H1 (cell line): ENCODE data around the gene STK31. TPM values are rescaled to one million over a fixed set of nuclear protein-coding genes. Genes with fewer than 3 reads are reported as not detected.

ENCODE experiments used
- CTCF ChIA-PET: fragments of 300-600 bp; sonication (Branson Sonifier 250); formaldehyde crosslinking; loops from one replicate; lab custom pipeline; 2021; ENCODE audit not compliant: partially characterized antibody; lab: Charles Lee
- POLR2A ChIA-PET: fragments of 300-600 bp; sonication (Branson Sonifier 250); formaldehyde crosslinking; loops from one replicate; lab custom pipeline; 2021; ENCODE audit warnings: inconsistent platforms; ENCODE audit not compliant: partially characterized antibody; lab: Charles Lee
- DNase-seq, 2 experiments: peaks; one replicate each; pipeline versions ENCODE4 v3.0.0 to v3.0.0-alpha.2; 2010 to 2022; ENCODE audit warnings: low spot score in 2 of 2, low read depth in 1 of 2, mixed read lengths in 1 of 2
- FAIRE-seq: peaks from 2 replicates; lab custom pipeline; 2011; peaks lifted over from hg19 to GRCh38; lab: Jason Lieb, UNC
- H2AFZ ChIP-seq: 2 replicates; pipeline ENCODE4 v1.8.1; 2012; ENCODE audit warnings: low read length, inconsistent platforms
- H2AK5ac ChIP-seq: 2 replicates; pipeline ENCODE4 v1.6.1; 2013; ENCODE audit warnings: low read depth, low read length
- H2BK120ac ChIP-seq: replicated peaks from 2 replicates; pipeline ENCODE3; 2013; ENCODE audit warnings: low read depth, low read length, inconsistent platforms
- H2BK12ac ChIP-seq: 2 replicates; pipeline ENCODE4 v1.6.1; 2013; ENCODE audit warnings: low read depth, low read length
- H2BK15ac ChIP-seq: 2 replicates; pipeline ENCODE4 v1.6.1; 2013; ENCODE audit warnings: low read length
- H2BK20ac ChIP-seq: 2 replicates; pipeline ENCODE4 v1.6.1; 2013; ENCODE audit warnings: low read length
- H2BK5ac ChIP-seq: 2 replicates; pipeline ENCODE4 v1.6.1; 2013; ENCODE audit warnings: low read depth, low read length
- H3K14ac ChIP-seq: 2 replicates; pipeline ENCODE4 v1.6.1; 2013; ENCODE audit warnings: inconsistent platforms; ENCODE audit not compliant: insufficient read length
- H3K18ac ChIP-seq: 2 replicates; pipeline ENCODE4 v1.6.1; 2013; ENCODE audit warnings: low read length; ENCODE audit errors: extremely low read depth
- H3K23ac ChIP-seq: 2 replicates; pipeline ENCODE4 v1.6.1; 2013; ENCODE audit warnings: inconsistent platforms; ENCODE audit not compliant: insufficient read length
- H3K23me2 ChIP-seq: 2 replicates; pipeline ENCODE4 v1.6.1; 2013; ENCODE audit warnings: low read depth, low read length
- H3K27ac ChIP-seq: 2 replicates; pipeline ENCODE4 v1.6.1; 2011; ENCODE audit warnings: low read depth, low read length, inconsistent platforms
- H3K27me3 ChIP-seq, 4 experiments: replicated peaks in 1 of 4; 1 replicate in 1 of 4; 2 replicates in 3 of 4; pipeline versions ENCODE4 v1.6.1 to v1.8.1; 2011 to 2013; ENCODE audit warnings: low read length in 3 of 4, mild to moderate bottlenecking in 3 of 4, inconsistent platforms in 2 of 4, mixed read lengths in 2 of 4, moderate library complexity in 1 of 4; ENCODE audit not compliant: control insufficient read depth in 3 of 4, insufficient read depth in 3 of 4; ENCODE audit errors: extremely low read depth in 1 of 4
- H3K36me3 ChIP-seq, 4 experiments: 2 replicates each; pipeline versions ENCODE4 v1.6.1 to v1.8.1; 2011 to 2013; ENCODE audit warnings: mild to moderate bottlenecking in 4 of 4, low read length in 3 of 4, moderate library complexity in 2 of 4, control low read depth in 1 of 4, inconsistent platforms in 1 of 4; ENCODE audit not compliant: insufficient read depth in 4 of 4, control insufficient read depth in 2 of 4
- H3K4ac ChIP-seq: replicated peaks from 2 replicates; pipeline ENCODE3; 2013; ENCODE audit warnings: low read length, low read depth, mixed read lengths, inconsistent platforms; ENCODE audit not compliant: insufficient read length
- H3K4me1 ChIP-seq, 4 experiments: replicated peaks in 1 of 4; 1 replicate in 1 of 4; 2 replicates in 3 of 4; pipeline versions ENCODE4 v1.6.1 to v1.8.1; 2011 to 2013; ENCODE audit warnings: low read length in 3 of 4, inconsistent platforms in 2 of 4, mixed read lengths in 1 of 4; ENCODE audit not compliant: insufficient read depth in 4 of 4, control insufficient read depth in 3 of 4
- H3K4me2 ChIP-seq, 2 experiments: 2 replicates each; pipeline versions ENCODE4 v1.6.1 to v1.8.1; 2011 to 2013; ENCODE audit warnings: low read depth in 2 of 2, low read length in 2 of 2, control low read depth in 1 of 2, inconsistent platforms in 1 of 2, mild to moderate bottlenecking in 1 of 2; ENCODE audit not compliant: insufficient read depth in 1 of 2
- H3K4me3 ChIP-seq, 4 experiments: fragments of 200-600, 300-600 bp in 1 of 4; sonication (generic), shearing (Covaris generic), sonication (Bioruptor Twin) in 1 of 4; 2 replicates each; pipeline versions ENCODE4 v1.5.1 to v1.8.1; 2011 to 2016; ENCODE audit warnings: low read length in 4 of 4, low read depth in 3 of 4, control low read depth in 2 of 4, inconsistent platforms in 2 of 4, mild to moderate bottlenecking in 2 of 4, mixed read lengths in 1 of 4, moderate library complexity in 1 of 4; ENCODE audit not compliant: insufficient read depth in 2 of 4; ENCODE audit errors: extremely low read depth in 1 of 4
- H3K56ac ChIP-seq: replicated peaks from 2 replicates; pipeline ENCODE3; 2013; ENCODE audit warnings: low read depth, mild to moderate bottlenecking, mixed read lengths, low read length, inconsistent platforms; ENCODE audit not compliant: insufficient read length
- H3K79me1 ChIP-seq: 2 replicates; pipeline ENCODE4 v1.6.1; 2013; ENCODE audit warnings: low read depth, low read length, control low read depth
- H3K79me2 ChIP-seq, 2 experiments: 2 replicates each; pipeline versions ENCODE4 v1.6.1 to v1.8.1; 2012 to 2013; ENCODE audit warnings: low read length in 2 of 2, mild to moderate bottlenecking in 2 of 2, inconsistent platforms in 1 of 2; ENCODE audit not compliant: insufficient read depth in 2 of 2, control insufficient read depth in 1 of 2
- H3K9ac ChIP-seq, 4 experiments: replicated peaks in 1 of 4; 1 replicate in 1 of 4; 2 replicates in 3 of 4; pipeline versions ENCODE4 v1.6.1 to v1.8.1; 2011 to 2013; ENCODE audit warnings: low read depth in 3 of 4, low read length in 3 of 4, control low read depth in 2 of 4, mild to moderate bottlenecking in 2 of 4, moderate library complexity in 2 of 4, inconsistent platforms in 1 of 4; ENCODE audit errors: extremely low read depth in 1 of 4
- H3K9me3 ChIP-seq, 2 experiments: 2 replicates each; pipeline versions ENCODE4 v1.6.1 to v1.8.1; 2012 to 2013; ENCODE audit warnings: mild to moderate bottlenecking in 2 of 2, moderate library complexity in 2 of 2, control low read depth in 1 of 2, inconsistent platforms in 1 of 2, low read depth in 1 of 2, low read length in 1 of 2, mixed read lengths in 1 of 2; ENCODE audit not compliant: insufficient read depth in 2 of 2
- H4K20me1 ChIP-seq, 2 experiments: replicated peaks in 1 of 2; 2 replicates each; pipeline versions ENCODE3 to v1.8.1; 2011 to 2013; ENCODE audit warnings: inconsistent platforms in 2 of 2, low read length in 2 of 2, mild to moderate bottlenecking in 1 of 2; ENCODE audit not compliant: insufficient read depth in 2 of 2, control insufficient read depth in 1 of 2
- H4K5ac ChIP-seq: 2 replicates; pipeline ENCODE4 v1.6.1; 2013; ENCODE audit warnings: low read length, low read depth, mixed read lengths, inconsistent platforms; ENCODE audit not compliant: insufficient read length
- H4K8ac ChIP-seq: 2 replicates; pipeline ENCODE4 v1.8.0; 2013; ENCODE audit warnings: mild to moderate bottlenecking, moderate library complexity, low read length, inconsistent platforms; ENCODE audit not compliant: insufficient read depth; ENCODE audit errors: extremely low read depth
- H4K91ac ChIP-seq: replicated peaks from 2 replicates; pipeline ENCODE3; 2013; ENCODE audit warnings: low read length, mixed read lengths, inconsistent platforms; ENCODE audit not compliant: insufficient read length
- EP300 ChIP-seq, 2 experiments: IDR thresholded peaks; 1 replicate in 1 of 2; 2 replicates in 1 of 2; pipeline ENCODE4 v1.6.1; 2011 to 2012; ENCODE audit warnings: low read depth in 2 of 2, low read length in 2 of 2, mild to moderate bottlenecking in 2 of 2, borderline replicate concordance in 1 of 2, inconsistent platforms in 1 of 2, moderate library complexity in 1 of 2
- JUN ChIP-seq: IDR thresholded peaks from 2 replicates; pipeline ENCODE4 v1.6.1; 2011; ENCODE audit warnings: low read depth, mild to moderate bottlenecking, improper control_type of control experiment, low read length
- MAFK ChIP-seq: IDR thresholded peaks from 2 replicates; pipeline ENCODE4 v1.6.1; 2012; ENCODE audit warnings: low read depth, mild to moderate bottlenecking, improper control_type of control experiment, low read length
- TEAD4 ChIP-seq: IDR thresholded peaks from 2 replicates; pipeline ENCODE4 v1.6.1; 2012; ENCODE audit warnings: low read depth, low read length, inconsistent platforms, mixed read lengths
- WGBS, 2 experiments: shearing (Covaris generic) in 1 of 2; methylation state at CpG; one replicate each; pipeline versions ENCODE4 v1.1.6 to v1.1.7; 2013 to 2015; ENCODE audit warnings: low lambda C conversion rate in 2 of 2, mixed read lengths in 2 of 2, inconsistent platforms in 1 of 2, low coverage in 1 of 2, missing lambda C conversion rate in 1 of 2; ENCODE audit not compliant: insufficient replicate concordance in 2 of 2, insufficient coverage in 1 of 2, insufficient read length in 1 of 2; ENCODE audit errors: extremely low coverage in 1 of 2, missing lambda C conversion rate in 1 of 2; 5-methylcytosine and 5-hydroxymethylcytosine counted together
- polyA plus RNA-seq, 7 experiments: library from polyadenylated mRNA; depleted of rRNA in 3 of 7; stranded (reverse) in 5 of 7; unstranded in 2 of 7; fragments of >200 nt in 5 of 7; fragments of 200-250 nt in 2 of 7; gene quantifications; 1 replicate in 5 of 7; 2 replicates in 1 of 7; 4 replicates in 1 of 7; pipeline versions ENCODE4 v1.2.1 to v1.2.3, GENCODE V29; 2011 to 2013; ENCODE audit warnings: missing spikeins in 2 of 7, mixed read lengths in 2 of 7
- total RNA-seq: library from RNA; stranded (reverse); fragmentation: NEBNext Ultra II Directional; extraction: Animal tissue kit (Norgen Biotek cat#: 25700); gene quantifications from 2 replicates; pipeline ENCODE4 v1.2.1, GENCODE V29; 2021

The STK31 gene
- total and polyA plus RNA-seq, 2 of the 8 experiments (the other 6 are each of a cell fraction or from before 2014, with no cell fraction given): 0.15 to 0.32 TPM

DNA sequence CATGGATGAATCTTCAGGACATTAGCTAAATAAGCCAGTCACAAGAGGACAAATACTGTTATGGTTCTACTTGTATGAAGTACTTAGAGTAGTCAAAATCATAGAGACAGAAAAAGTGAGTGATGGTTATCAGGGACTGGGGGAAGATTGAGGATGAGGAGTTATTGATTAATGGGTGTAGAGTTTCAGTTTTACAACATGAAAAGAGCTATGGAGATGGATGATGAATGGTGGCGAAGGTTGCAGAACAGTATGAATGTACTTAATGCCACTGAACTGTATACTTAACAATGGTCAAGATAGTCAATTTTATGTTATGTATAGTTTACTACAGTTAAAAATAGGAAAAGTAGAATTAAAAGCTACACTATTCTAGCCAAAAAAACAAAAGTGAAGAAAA, 7.8 kb downstream of the STK31 start:
- no peaks in the 10 kb centered on the region for H3K79me2 ChIP-seq
- H3K56ac ChIP-seq: no peak overlapping the region
- no peak overlapping the region for H4K5ac ChIP-seq
- H3K4me3 ChIP-seq: no peak overlapping the region
- H3K18ac ChIP-seq: no peak overlapping the region
- H2AFZ ChIP-seq: no peak overlapping the region
- no peak overlapping the region for H3K4ac ChIP-seq
- peaks cover 0 to 4% (median 0%) of the 10 kb centered on the region in 4 experiments; a peak in 2 of 7 replicates for H3K27me3 ChIP-seq
- no peak overlapping the region for H3K27ac ChIP-seq
- H3K4me1 ChIP-seq: no peaks in the 10 kb centered on the region
- peaks cover 2 to 3% of the 10 kb centered on the region in 2 experiments; a peak in 1 of 4 replicates for H3K9me3 ChIP-seq
- FAIRE-seq: no peak
- no peaks in the 10 kb centered on the region for H3K23me2 ChIP-seq
- H3K4me2 ChIP-seq: no peak overlapping the region
- H4K91ac ChIP-seq: no peak overlapping the region
- ChIA-PET CTCF (interaction anchor here (1.0 to 1.6 kb wide), 6 partner anchors 19 to 146 kb away, joined by 3 to 6 read pairs (median 4); no protein-coding TSS in a partner anchor), POLR2A (no interaction called here)
- no peak overlapping the region for H3K23ac ChIP-seq
- no peak overlapping the region for H2BK12ac ChIP-seq
- H3K14ac ChIP-seq: no peak overlapping the region
- no peak overlapping the region for H2BK5ac ChIP-seq
- H2BK15ac ChIP-seq: no peak overlapping the region
- H3K79me1 ChIP-seq: no peaks in the 10 kb centered on the region
- TF ChIP-seq MAFK: no peak
- TF ChIP-seq TEAD4: no peak
- no peak for TF ChIP-seq JUN
- no peak for TF ChIP-seq EP300 (IDR thresholded peaks at IDR 0.05; ENCODE audit: borderline replicate concordance in 1 of 2, low read depth in 2 of 2, low read length in 2 of 2)
- no peak for DNase-seq
- no peak overlapping the region for H4K8ac ChIP-seq
- no peaks in the 10 kb centered on the region for H3K36me3 ChIP-seq
- no peak overlapping the region for H2BK120ac ChIP-seq
- H3K9ac ChIP-seq: no peak overlapping the region
- no peaks in the 10 kb centered on the region for H4K20me1 ChIP-seq
- 89% methylated on average over 1 of the region's 1 CpG; no CpG with 5 or more reads in 1 of the 2 experiments for WGBS, 2 experiments
- H2BK20ac ChIP-seq: no peak overlapping the region
- no peak overlapping the region for H2AK5ac ChIP-seq
